RWPE2 (cell line): Measurements from ENCODE around the gene UBE2D3.
A peak's percentile ranks its signal among the peaks of the same experiment; 100 is the strongest.

Experiments
- ATAC-seq: fragments of 200-7000 bp; cut with Tn5 transposase; 3 replicates; pipeline ENCODE4 v1.9.1; 2021; ENCODE audit warnings: low read depth
- DNase-seq: peaks from one replicate; pipeline ENCODE4 v3.0.0-alpha.2; 2020; ENCODE audit warnings: low spot score
- H3K27ac ChIP-seq: fragments of 450-650 bp; 2 replicates; pipeline ENCODE4 v1.5.1; 2017; ENCODE audit warnings: mild to moderate bottlenecking; ENCODE audit not compliant: poor library complexity, severe bottlenecking
- H3K27me3 ChIP-seq: fragments of 250-450 bp; sonication (Bioruptor Pico); 2 replicates; pipeline ENCODE4 v1.5.1; 2021; ENCODE audit warnings: mild to moderate bottlenecking, moderate library complexity; ENCODE audit not compliant: insufficient read depth, poor library complexity, severe bottlenecking
- H3K36me3 ChIP-seq: fragments of 250-450 bp; sonication (Bioruptor Pico); 2 replicates; pipeline ENCODE4 v1.5.1; 2020; ENCODE audit warnings: low read depth, mild to moderate bottlenecking, moderate library complexity
- H3K4me1 ChIP-seq: fragments of 250-450 bp; sonication (Bioruptor Pico); 2 replicates; pipeline ENCODE4 v1.5.1; 2021; ENCODE audit warnings: mild to moderate bottlenecking, moderate library complexity; ENCODE audit not compliant: insufficient read depth, poor library complexity, severe bottlenecking
- H3K4me3 ChIP-seq: fragments of 250-450 bp; sonication (Bioruptor Pico); 2 replicates; pipeline ENCODE4 v1.5.1; 2021; ENCODE audit warnings: mild to moderate bottlenecking, moderate library complexity; ENCODE audit not compliant: severe bottlenecking
- H3K9me3 ChIP-seq: fragments of 250-450 bp; sonication (Bioruptor Pico); 2 replicates; pipeline ENCODE4 v1.5.1; 2021; ENCODE audit warnings: mild to moderate bottlenecking, moderate library complexity; ENCODE audit not compliant: severe bottlenecking
- CTCF ChIP-seq: fragments of 450-650 bp; IDR thresholded peaks from one replicate; pipeline ENCODE4 v1.5.1; 2017; ENCODE audit warnings: mild to moderate bottlenecking, moderate library complexity; ENCODE audit not compliant: poor library complexity, severe bottlenecking

Gene UBE2D3

GRCh38 chr4:102759831-102760644 is 67.3 kb downstream of the UBE2D3 start:
- peak overlapping the region; percentile 50 for H3K27ac ChIP-seq
- DNase-seq, result no peak
- no peak for TF ChIP-seq CTCF

GRCh38 chr4:102758241-102759160 is 68.8 kb downstream of the UBE2D3 start:
- ATAC-seq, result no peak
- Histone ChIP-seq H3K4me3 (no peak overlapping the region), H3K27ac (no peak overlapping the region)

More at GRCh38 chr4:102759831-102760644, 67.3 kb downstream of the UBE2D3 start:
- H3K4me1 ChIP-seq, result peaks cover 9% of the 10 kb centered on the region
- no peaks in the 10 kb centered on the region for H3K36me3 ChIP-seq
- H3K27me3 ChIP-seq, result no peaks in the 10 kb centered on the region
- no peaks in the 10 kb centered on the region for H3K9me3 ChIP-seq
- H3K4me3 ChIP-seq, result peak overlapping the region; percentile 54
- ATAC-seq, result peak; percentile 44

GRCh38 chr4:102757681-102758080 is 69.7 kb downstream of the UBE2D3 start:
- H3K27me3 ChIP-seq, result no peaks in the 10 kb centered on the region
- H3K9me3 ChIP-seq, result no peaks in the 10 kb centered on the region
- no peak for TF ChIP-seq CTCF
- H3K4me1 ChIP-seq, result peaks cover 9% of the 10 kb centered on the region
- no peaks in the 10 kb centered on the region for H3K36me3 ChIP-seq
- no peak overlapping the region for H3K27ac ChIP-seq
- no peak for DNase-seq
- ATAC-seq, result no peak
- no peak overlapping the region for H3K4me3 ChIP-seq

More at GRCh38 chr4:102758241-102759160, 68.8 kb downstream of the UBE2D3 start:
- Histone ChIP-seq H3K36me3 (no peaks in the 10 kb centered on the region), H3K9me3 (no peaks in the 10 kb centered on the region), H3K4me1 (peaks cover 9% of the 10 kb centered on the region), H3K27me3 (no peaks in the 10 kb centered on the region)
- no peak for TF ChIP-seq CTCF
- DNase-seq, result no peak

GRCh38 chr4:102754044-102754443 is 73.3 kb downstream of the UBE2D3 start:
- H3K4me3 ChIP-seq, result no peak overlapping the region
- H3K36me3 ChIP-seq, result no peaks in the 10 kb centered on the region
- peaks cover 3% of the 10 kb centered on the region for H3K4me1 ChIP-seq
- no peaks in the 10 kb centered on the region for H3K27me3 ChIP-seq
- ATAC-seq (peak; percentile 40; the same call in 2 of the 3 replicates), DNase-seq (no peak)
- H3K9me3 ChIP-seq, result no peaks in the 10 kb centered on the region
- no peak overlapping the region for H3K27ac ChIP-seq
- no peak for TF ChIP-seq CTCF
